ENCODE measurements around the gene GPC6. TPM values are rescaled to one million over a fixed set of nuclear protein-coding genes. Genes with fewer than 3 reads are reported as not detected.

The GPC6 gene
- total and polyA plus RNA-seq, 2 donors (not counting 3 experiments of a cell fraction or from before 2014, with no cell fraction given), result 0.01 TPM; not detected in 1

DNA sequence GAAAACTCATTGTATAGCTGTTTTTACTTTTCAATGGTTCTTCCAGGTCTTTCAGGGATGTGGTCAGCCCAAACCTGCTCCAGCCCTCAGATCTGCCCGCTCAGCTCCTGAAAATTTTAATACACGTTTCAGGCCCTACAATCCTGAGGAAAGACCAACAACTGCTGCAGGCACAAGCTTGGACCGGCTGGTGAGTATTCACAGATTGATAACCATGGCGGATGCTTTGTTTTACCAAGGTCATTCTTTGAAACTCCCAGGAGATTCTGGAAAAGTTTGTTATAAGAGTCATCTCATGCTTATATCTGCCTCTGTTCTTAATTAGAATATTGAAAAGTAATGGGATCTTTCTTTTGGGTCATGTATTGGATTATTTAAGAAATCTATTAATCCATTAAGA lies 1079.3 kb downstream of the GPC6 start:
- H3K27ac ChIP-seq (ENCODE audit: insufficient read depth, low read depth, low read length), result no peak overlapping the region
- H3K4me2 ChIP-seq (ENCODE audit: insufficient read depth, low read length), result no peak overlapping the region
- intact Hi-C loops (cut with micrococcal nuclease), result no loop called here

More for the DNA sequence above, 1079.3 kb downstream of the GPC6 start:
- DNase-seq (ENCODE audit: low read depth, low spot score) (no peak), FAIRE-seq (no peak)
- H3K36me3 ChIP-seq (ENCODE audit: control insufficient read depth in 2 of 2, extremely low read depth in 1 of 2, insufficient read depth in 2 of 2, low read length in 2 of 2), result no peaks in the 10 kb centered on the region
- no peaks in the 10 kb centered on the region for H4K20me1 ChIP-seq (replicated peaks; ENCODE audit: control insufficient read depth, extremely low read depth, insufficient read depth, low read length)
- peaks cover 32% of the 10 kb centered on the region for H3K4me1 ChIP-seq (ENCODE audit: control insufficient read depth, extremely low read depth, insufficient read depth, low read length)
- H3K9me3 ChIP-seq (replicated peaks; ENCODE audit: control insufficient read depth, insufficient read depth, low read length), result no peaks in the 10 kb centered on the region
- no peaks in the 10 kb centered on the region for H3K79me2 ChIP-seq (ENCODE audit: control insufficient read depth, insufficient read depth, low read length)
- H3K9ac ChIP-seq (replicated peaks; ENCODE audit: extremely low read depth, insufficient read depth, low read length), result no peak overlapping the region
- H3K27me3 ChIP-seq (ENCODE audit: control insufficient read depth in 2 of 2, insufficient read depth in 2 of 2, low read length in 2 of 2), result no peaks in the 10 kb centered on the region
- dilution Hi-C loops (cut with MboI; ENCODE audit: extremely low pct_ligation_motif_present, low sequenced_read_pairs), result no loop called here
- no TSS peak for BruUV-seq (replicated peaks)
- TF ChIP-seq FOS (IDR thresholded peaks at IDR 0.05; ENCODE audit: borderline replicate concordance, insufficient read depth, low read length) (no peak), MYC (IDR thresholded peaks at IDR 0.05; ENCODE audit: low read depth, low read length) (no peak), EZH2 (IDR thresholded peaks at IDR 0.05; ENCODE audit: borderline replicate concordance, low read depth, low read length, severe bottlenecking) (no peak), POLR2A (IDR thresholded peaks at IDR 0.05; ENCODE audit: low read depth, low read length) (no peak), POLR2AphosphoS5 (IDR thresholded peaks at IDR 0.05; ENCODE audit: insufficient read depth, low read depth, low read length) (no peak), JUN (IDR thresholded peaks at IDR 0.05; ENCODE audit: borderline replicate concordance, insufficient read depth, insufficient read length, low read depth) (no peak), CTCF (IDR thresholded peaks at IDR 0.05; ENCODE audit: extremely low read depth in 1 of 2, insufficient read depth in 1 of 2, low read depth in 1 of 2, low read length in 2 of 2) (no peak), GATA2 (IDR thresholded peaks at IDR 0.05; ENCODE audit: insufficient read depth, insufficient read length, low read depth, low read length) (no peak)
- TF ChIP-seq, protein P1, sequence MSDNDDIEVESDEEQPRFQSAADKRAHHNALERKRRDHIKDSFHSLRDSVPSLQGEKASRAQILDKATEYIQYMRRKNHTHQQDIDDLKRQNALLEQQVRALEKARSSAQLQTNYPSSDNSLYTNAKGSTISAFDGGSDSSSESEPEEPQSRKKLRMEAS (IDR thresholded peaks at IDR 0.05; ENCODE audit: insufficient read depth, insufficient read length), result no peak
- no peak overlapping the region for H2AFZ ChIP-seq (ENCODE audit: low read depth, low read length)
- ChIA-PET POLR2A (no interaction called here), CTCF (interaction anchor here (0.6 kb wide), 1 partner anchor 39 kb away, joined by 3 read pairs; no protein-coding TSS in a partner anchor)
- H3K4me3 ChIP-seq (replicated peaks in 1 of 3; ENCODE audit: insufficient read depth in 1 of 3, low read depth in 1 of 3, low read length in 3 of 3), result no peak overlapping the region
- H3K9me1 ChIP-seq (replicated peaks; ENCODE audit: control insufficient read depth, extremely low read depth, insufficient read depth, low read length), result no peaks in the 10 kb centered on the region

Data from endothelial cell of umbilical vein (primary cell).